IMR-90 (cell line): Measurements from ENCODE around the gene BCL11B. TPM values are rescaled to one million over a fixed set of nuclear protein-coding genes. Genes with fewer than 3 reads are reported as not detected.

Source experiments
- ATAC-seq: fragments of 200-7000 bp; cut with Tn5 transposase; 2 replicates; pipeline ENCODE4 v1.9.1; 2020; ENCODE audit warnings: low read depth, mild to moderate bottlenecking, moderate library complexity
- BruUV-seq: library from RNA; stranded (reverse); fragments of 400-500 nt; replicated peaks from 2 replicates; lab custom pipeline; 2021; lab: Mats Ljungman, UMichigan
- CTCF ChIA-PET: fragments of 300-600 bp; formaldehyde crosslinking; extraction: SDS; loops from one replicate; lab custom pipeline; 2021; ENCODE audit warnings: antibody characterized with exemption; lab: Yijun Ruan, JAX
- POLR2A ChIA-PET: fragments of 300-600 bp; sonication (Branson Sonifier 250); formaldehyde crosslinking; loops from one replicate; lab custom pipeline; 2022; ENCODE audit warnings: antibody characterized with exemption; ENCODE audit not compliant: unreplicated experiment; lab: Charles Lee
- DNase-seq: peaks from one replicate; pipeline ENCODE4 v3.0.0; 2013
- H2AFZ ChIP-seq: replicated peaks from 2 replicates; pipeline ENCODE3; 2013; ENCODE audit warnings: low read length, mild to moderate bottlenecking; ENCODE audit not compliant: poor library complexity
- H2AK5ac ChIP-seq: 2 replicates; pipeline ENCODE4 v1.6.1; 2013; ENCODE audit warnings: low read depth, low read length, inconsistent platforms
- H2AK9ac ChIP-seq: replicated peaks from 2 replicates; pipeline ENCODE3; 2013; ENCODE audit warnings: mild to moderate bottlenecking, low read depth, low read length, moderate library complexity; ENCODE audit not compliant: poor library complexity
- H2BK120ac ChIP-seq: 2 replicates; pipeline ENCODE4 v1.6.1; 2013; ENCODE audit warnings: low read depth, low read length, inconsistent platforms
- H2BK15ac ChIP-seq: 3 replicates; pipeline ENCODE4 v1.6.1; 2013; ENCODE audit warnings: low read depth, low read length, inconsistent platforms
- H2BK20ac ChIP-seq: 2 replicates; pipeline ENCODE4 v1.6.1; 2013; ENCODE audit warnings: low read depth, mild to moderate bottlenecking, inconsistent platforms, low read length, moderate library complexity
- H2BK5ac ChIP-seq: 2 replicates; pipeline ENCODE4 v1.6.1; 2013; ENCODE audit warnings: mild to moderate bottlenecking, low read depth, low read length, inconsistent platforms; ENCODE audit not compliant: poor library complexity, severe bottlenecking
- H3K14ac ChIP-seq: replicated peaks from 2 replicates; pipeline ENCODE4 v1.6.1; 2013; ENCODE audit warnings: low read depth, low read length, inconsistent platforms
- H3K18ac ChIP-seq: 2 replicates; pipeline ENCODE4 v1.6.1; 2013; ENCODE audit warnings: low read depth, low read length, control low read depth
- H3K23ac ChIP-seq: 2 replicates; pipeline ENCODE4 v1.6.1; 2013; ENCODE audit warnings: low read depth, low read length, inconsistent platforms
- H3K27ac ChIP-seq: 2 replicates; pipeline ENCODE4 v1.5.1; 2013; ENCODE audit warnings: mild to moderate bottlenecking, control low read depth, low read length; ENCODE audit not compliant: insufficient read depth
- H3K27me3 ChIP-seq: 2 replicates; pipeline ENCODE4 v1.6.1; 2013; ENCODE audit warnings: low read length; ENCODE audit not compliant: control insufficient read depth, insufficient read depth
- H3K36me3 ChIP-seq: 2 replicates; pipeline ENCODE4 v1.6.1; 2013; ENCODE audit warnings: low read length, mixed read lengths; ENCODE audit not compliant: control insufficient read depth, insufficient read depth
- H3K4ac ChIP-seq: 2 replicates; pipeline ENCODE4 v1.6.1; 2013; ENCODE audit warnings: low read depth, low read length, inconsistent platforms
- H3K4me1 ChIP-seq: 2 replicates; pipeline ENCODE4 v1.6.1; 2013; ENCODE audit warnings: low read length, mixed read lengths; ENCODE audit not compliant: control insufficient read depth, insufficient read depth
- H3K4me2 ChIP-seq: 2 replicates; pipeline ENCODE4 v1.6.1; 2013; ENCODE audit warnings: low read depth, mild to moderate bottlenecking, control low read depth, low read length, moderate library complexity
- H3K4me3 ChIP-seq: 2 replicates; pipeline ENCODE4 v1.5.1; 2013; ENCODE audit warnings: low read depth, mild to moderate bottlenecking, control low read depth, low read length, moderate library complexity; ENCODE audit not compliant: insufficient read depth
- H3K56ac ChIP-seq: 2 replicates; pipeline ENCODE4 v1.6.1; 2013; ENCODE audit warnings: low read length, inconsistent platforms; ENCODE audit not compliant: insufficient read depth; ENCODE audit errors: extremely low read depth
- H3K79me1 ChIP-seq, 2 experiments: 2 replicates each; pipeline ENCODE4 v1.6.1; 2013; ENCODE audit warnings: low read length in 2 of 2, inconsistent platforms in 1 of 2, low read depth in 1 of 2
- H3K9ac ChIP-seq: 2 replicates; pipeline ENCODE4 v1.6.1; 2013; ENCODE audit warnings: low read depth, low read length, control low read depth
- H3K9me1 ChIP-seq: 2 replicates; pipeline ENCODE4 v1.6.1; 2013; ENCODE audit warnings: low read length, inconsistent platforms; ENCODE audit not compliant: insufficient read depth
- H3K9me3 ChIP-seq: 2 replicates; pipeline ENCODE4 v1.6.1; 2013; ENCODE audit warnings: low read length; ENCODE audit not compliant: control insufficient read depth, insufficient read depth
- H4K20me1 ChIP-seq: 2 replicates; pipeline ENCODE4 v1.6.1; 2013; ENCODE audit warnings: low read length, inconsistent platforms; ENCODE audit not compliant: insufficient read depth
- H4K5ac ChIP-seq: 2 replicates; pipeline ENCODE4 v1.6.1; 2013; ENCODE audit warnings: mild to moderate bottlenecking, low read depth, low read length, control low read depth
- H4K8ac ChIP-seq, 2 experiments: 2 replicates each; pipeline ENCODE4 v1.6.1; 2013; ENCODE audit warnings: low read depth in 2 of 2, low read length in 2 of 2, control low read depth in 1 of 2, inconsistent platforms in 1 of 2
- H4K91ac ChIP-seq: 2 replicates; pipeline ENCODE4 v1.6.1; 2013; ENCODE audit warnings: low read depth, low read length, inconsistent platforms; ENCODE audit not compliant: insufficient read depth
- BHLHE40 ChIP-seq: fragments of 150-350 bp; IDR thresholded peaks from 2 replicates; pipeline ENCODE4 v1.6.1; 2016; ENCODE audit warnings: mild to moderate bottlenecking, low read depth, low read length
- CEBPB ChIP-seq: IDR thresholded peaks from 2 replicates; pipeline ENCODE4 v1.6.1; 2012; ENCODE audit warnings: low read depth, low read length, improper control_type of control experiment
- CHD1 ChIP-seq: IDR thresholded peaks from 2 replicates; pipeline ENCODE4 v1.6.1; 2012; ENCODE audit warnings: low read depth, low read length, improper control_type of control experiment
- MXI1 ChIP-seq: IDR thresholded peaks from 2 replicates; pipeline ENCODE4 v1.6.1; 2012; ENCODE audit warnings: low read depth, mild to moderate bottlenecking, low read length, moderate library complexity, borderline replicate concordance
- NFE2L2 ChIP-seq: fragments of 150-350 bp; IDR thresholded peaks from 2 replicates; pipeline ENCODE4 v1.6.1; 2016; ENCODE audit warnings: low read depth, mild to moderate bottlenecking, low read length
- RAD21 ChIP-seq: IDR thresholded peaks from 2 replicates; pipeline ENCODE4 v1.6.1; 2012; ENCODE audit warnings: low read length, improper control_type of control experiment
- RFX5 ChIP-seq: IDR thresholded peaks from 2 replicates; pipeline ENCODE4 v1.8.0; 2012; ENCODE audit warnings: low read depth, mild to moderate bottlenecking, low read length, moderate library complexity
- WGBS, 2 experiments: methylation state at CpG; one replicate each; pipeline versions ENCODE4 v1.1.5 to v1.1.7; 2013; ENCODE audit warnings: missing lambda C conversion rate in 2 of 2; ENCODE audit not compliant: insufficient read length in 1 of 2; ENCODE audit errors: extremely low coverage in 2 of 2; 5-methylcytosine and 5-hydroxymethylcytosine counted together
- dilution Hi-C: fragments of 300-500 bp; cut with HindIII; formaldehyde crosslinking; loops from one replicate; pipeline ENCODE4 v1.14.3; 2018; ENCODE audit warnings: low sequenced_read_pairs; ENCODE audit not compliant: unreplicated experiment
- in situ Hi-C: fragments of 300-500 bp; cut with MboI; formaldehyde crosslinking; loops from 3 replicates; pipeline ENCODE4 v1.14.3; 2019; ENCODE audit warnings: low sequenced_read_pairs, inconsistent platforms, mixed read lengths
- intact Hi-C: fragments of 100-400 bp; cut with micrococcal nuclease; formaldehyde crosslinking; loops from 2 replicates; pipeline ENCODE4 v1.10.0; 2022
- polyA plus RNA-seq, 3 experiments: library from polyadenylated mRNA; depleted of rRNA; stranded (reverse); fragments of >200 nt; gene quantifications; 2 replicates each; pipeline ENCODE4 v1.2.3, GENCODE V29; 2012; ENCODE audit warnings: low replicate concordance in 1 of 3
- total RNA-seq: library from RNA; depleted of rRNA; stranded (reverse); fragments of >200 nt; gene quantifications from 2 replicates; pipeline ENCODE4 v1.2.3, GENCODE V29; 2012

The BCL11B gene
- total and polyA plus RNA-seq, 2 of the 4 experiments (the other 2 are of a cell fraction): under 0.01 TPM; not detected in 1

GRCh38 chr14:99192830-99193229, 79.2 kb downstream of the BCL11B start:
- ATAC-seq (no peak), DNase-seq (no peak)
- Histone ChIP-seq H2BK15ac (no peak overlapping the region), H3K27ac (no peak overlapping the region), H2BK120ac (no peak overlapping the region), H2AFZ (no peak overlapping the region), H3K4me2 (no peak overlapping the region), H2AK9ac (no peak overlapping the region), H3K14ac (no peak overlapping the region), H3K27me3 (no peaks in the 10 kb centered on the region), H3K18ac (no peak overlapping the region), H4K91ac (no peak overlapping the region), H3K9me1 (no peaks in the 10 kb centered on the region), H3K9me3 (peaks cover 10% of the 10 kb centered on the region), H4K5ac (no peak overlapping the region), H3K4me3 (no peak overlapping the region), H4K20me1 (no peaks in the 10 kb centered on the region), H2BK20ac (no peak overlapping the region), H2AK5ac (no peak overlapping the region), H3K36me3 (no peaks in the 10 kb centered on the region), H3K4me1 (no peaks in the 10 kb centered on the region), H3K9ac (no peak overlapping the region), H3K4ac (no peak overlapping the region), H3K56ac (no peak overlapping the region), H3K79me1 (no peaks in the 10 kb centered on the region), H2BK5ac (no peak overlapping the region), H3K23ac (no peak overlapping the region), H4K8ac (no peak overlapping the region)
- 100% methylated on average over 2 of the region's 6 CpGs; no CpG with 5 or more reads in 1 of the 2 experiments for WGBS, 2 experiments
- dilution Hi-C loops: no loop called here
- intact Hi-C loops: no loop called here
- no TSS peak for BruUV-seq
- in situ Hi-C loops: no loop called here
- CTCF ChIA-PET: no interaction called here
- no peak for TF ChIP-seq RFX5
- no peak for TF ChIP-seq BHLHE40
- TF ChIP-seq CEBPB: no peak
- TF ChIP-seq NFE2L2: no peak
- TF ChIP-seq CHD1: no peak
- TF ChIP-seq MXI1: no peak
- TF ChIP-seq RAD21: no peak
- POLR2A ChIA-PET: no interaction called here
